Endothelial cell (in vitro differentiated cells): ENCODE measurements around the gene BSN. TPM values are rescaled to one million over a fixed set of nuclear protein-coding genes. Genes with fewer than 3 reads are reported as not detected.

Experiments used
- DNase-seq: peaks from one replicate; pipeline ENCODE4 v3.0.0; 2021; ENCODE audit warnings: low spot score
- H3K27ac Mint-ChIP-seq: one replicate; pipeline ENCODE4 v1.8.0; 2021; ENCODE audit warnings: mixed read lengths, inconsistent platforms; ENCODE audit not compliant: unreplicated experiment
- H3K27me3 Mint-ChIP-seq: one replicate; pipeline ENCODE4 v1.8.0; 2021; ENCODE audit warnings: mild to moderate bottlenecking, moderate library complexity, mixed read lengths, inconsistent platforms; ENCODE audit not compliant: unreplicated experiment
- H3K36me3 Mint-ChIP-seq: one replicate; pipeline ENCODE4 v1.8.0; 2021; ENCODE audit warnings: mild to moderate bottlenecking, low read depth, mixed read lengths, inconsistent platforms; ENCODE audit not compliant: unreplicated experiment
- H3K4me1 Mint-ChIP-seq: one replicate; pipeline ENCODE4 v1.8.0; 2021; ENCODE audit warnings: mild to moderate bottlenecking, mixed read lengths, inconsistent platforms; ENCODE audit not compliant: unreplicated experiment
- H3K4me3 Mint-ChIP-seq: one replicate; pipeline ENCODE4 v1.8.0; 2021; ENCODE audit warnings: mild to moderate bottlenecking, mixed read lengths, inconsistent platforms; ENCODE audit not compliant: unreplicated experiment
- H3K9me3 Mint-ChIP-seq: one replicate; pipeline ENCODE4 v1.8.0; 2021; ENCODE audit warnings: mixed read lengths, inconsistent platforms; ENCODE audit not compliant: unreplicated experiment
- total RNA-seq: library from RNA; stranded (reverse); fragmentation: NEBNext Ultra II Directional; extraction: Animal tissue kit (Norgen Biotek cat#: 25700); gene quantifications from one replicate; pipeline ENCODE4 v1.2.1, GENCODE V29; 2021; ENCODE audit not compliant: unreplicated experiment
- TF ChIP-seq, protein P1 (sequence below): fragments of 200-600 bp; sonication (generic); IDR thresholded peaks from one replicate; pipeline ENCODE4 v1.5.0; 2021; ENCODE audit warnings: antibody characterized with exemption; ENCODE audit not compliant: unreplicated experiment

BSN gene
- total RNA-seq, 1 donor from 2014 or later: 2.4 TPM

DNA sequence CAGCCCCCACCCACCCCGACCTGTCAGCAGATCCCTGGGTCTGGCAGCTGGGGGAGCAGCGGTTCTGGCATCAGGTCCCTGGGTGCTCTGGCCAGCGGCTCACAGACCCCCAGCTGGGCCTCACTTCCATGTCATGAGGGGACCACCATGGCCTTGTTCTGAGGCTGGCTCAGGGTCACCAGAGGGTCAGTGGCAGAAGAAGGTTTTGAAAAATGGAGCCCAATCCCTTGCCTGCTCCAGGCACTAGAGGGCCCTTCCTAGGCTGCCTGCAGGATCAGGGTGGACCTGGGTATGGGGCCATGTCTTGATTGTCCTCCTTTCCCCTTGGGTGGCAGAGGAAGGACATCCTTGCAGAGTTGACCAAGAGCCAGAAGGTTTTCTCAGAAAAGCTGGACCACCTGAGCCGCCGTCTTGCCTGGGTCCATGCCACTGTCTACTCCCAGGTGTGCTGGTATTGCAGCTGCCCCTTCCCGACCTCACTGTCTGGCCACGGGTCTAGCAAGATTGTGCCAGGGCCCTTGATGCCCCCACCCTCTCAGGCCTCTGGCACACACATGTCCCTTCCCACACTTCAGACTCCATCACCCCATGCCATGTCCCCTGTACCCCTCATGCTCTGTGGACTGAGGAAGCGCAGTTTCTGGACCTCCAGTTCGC lies 152.3 kb downstream of the BSN start:
- H3K4me1 Mint-ChIP-seq: peaks cover 26% of the 10 kb centered on the region
- TF ChIP-seq, protein P1, sequence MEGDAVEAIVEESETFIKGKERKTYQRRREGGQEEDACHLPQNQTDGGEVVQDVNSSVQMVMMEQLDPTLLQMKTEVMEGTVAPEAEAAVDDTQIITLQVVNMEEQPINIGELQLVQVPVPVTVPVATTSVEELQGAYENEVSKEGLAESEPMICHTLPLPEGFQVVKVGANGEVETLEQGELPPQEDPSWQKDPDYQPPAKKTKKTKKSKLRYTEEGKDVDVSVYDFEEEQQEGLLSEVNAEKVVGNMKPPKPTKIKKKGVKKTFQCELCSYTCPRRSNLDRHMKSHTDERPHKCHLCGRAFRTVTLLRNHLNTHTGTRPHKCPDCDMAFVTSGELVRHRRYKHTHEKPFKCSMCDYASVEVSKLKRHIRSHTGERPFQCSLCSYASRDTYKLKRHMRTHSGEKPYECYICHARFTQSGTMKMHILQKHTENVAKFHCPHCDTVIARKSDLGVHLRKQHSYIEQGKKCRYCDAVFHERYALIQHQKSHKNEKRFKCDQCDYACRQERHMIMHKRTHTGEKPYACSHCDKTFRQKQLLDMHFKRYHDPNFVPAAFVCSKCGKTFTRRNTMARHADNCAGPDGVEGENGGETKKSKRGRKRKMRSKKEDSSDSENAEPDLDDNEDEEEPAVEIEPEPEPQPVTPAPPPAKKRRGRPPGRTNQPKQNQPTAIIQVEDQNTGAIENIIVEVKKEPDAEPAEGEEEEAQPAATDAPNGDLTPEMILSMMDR: no peak
- no peaks in the 10 kb centered on the region for H3K9me3 Mint-ChIP-seq
- no peak for DNase-seq
- no peak overlapping the region for H3K27ac Mint-ChIP-seq
- H3K36me3 Mint-ChIP-seq: peaks cover 7% of the 10 kb centered on the region
- H3K27me3 Mint-ChIP-seq: peaks cover 9% of the 10 kb centered on the region
- H3K4me3 Mint-ChIP-seq: no peak overlapping the region

GRCh38 chr3:49707113-49707480 lies 152.8 kb downstream of the BSN start:
- peaks cover 26% of the 10 kb centered on the region for H3K4me1 Mint-ChIP-seq

DNA sequence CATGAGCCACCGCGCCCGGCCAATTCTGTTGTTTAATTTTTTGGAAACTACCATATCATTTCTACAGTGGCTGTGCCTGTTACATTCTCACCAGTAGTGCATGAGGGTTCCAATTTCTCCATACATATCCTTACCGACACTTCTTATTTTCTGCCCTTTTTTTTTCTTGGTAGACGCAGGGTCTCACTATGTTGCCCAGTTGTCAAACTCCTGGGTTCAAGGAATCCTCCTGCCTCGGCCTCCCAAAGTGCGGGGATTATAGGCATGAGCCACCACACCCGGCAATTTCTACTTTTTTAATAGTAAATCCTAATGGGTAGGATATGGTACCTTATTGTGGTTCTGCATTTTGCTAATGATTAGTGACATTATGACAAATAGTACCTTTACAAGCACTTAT lies 155.6 kb downstream of the BSN start:
- TF ChIP-seq, protein P1: no peak
- no peak overlapping the region for H3K27ac Mint-ChIP-seq
- DNase-seq: no peak
- peaks cover 15% of the 10 kb centered on the region for H3K4me1 Mint-ChIP-seq
- no peaks in the 10 kb centered on the region for H3K9me3 Mint-ChIP-seq
- no peaks in the 10 kb centered on the region for H3K27me3 Mint-ChIP-seq
- peak overlapping the region; percentile 4 for H3K4me3 Mint-ChIP-seq
- H3K36me3 Mint-ChIP-seq: peaks cover 7% of the 10 kb centered on the region

More at GRCh38 chr3:49707113-49707480, 152.8 kb downstream of the BSN start:
- peaks cover 9% of the 10 kb centered on the region for H3K27me3 Mint-ChIP-seq
- no peaks in the 10 kb centered on the region for H3K9me3 Mint-ChIP-seq
- H3K4me3 Mint-ChIP-seq: peak overlapping the region; percentile 72
- no peak for DNase-seq
- TF ChIP-seq, protein P1: no peak
- H3K36me3 Mint-ChIP-seq: peaks cover 7% of the 10 kb centered on the region
- H3K27ac Mint-ChIP-seq: peak overlapping the region; percentile 58

- Mint-ChIP-seq H3K36me3 (peaks cover 7% of the 10 kb centered on the region), H3K27me3 (peaks cover 5% of the 10 kb centered on the region), H3K9me3 (no peaks in the 10 kb centered on the region), H3K4me1 (peaks cover 15% of the 10 kb centered on the region), H3K4me3 (no peak overlapping the region), H3K27ac (no peak overlapping the region)
- no peak for DNase-seq
- TF ChIP-seq, protein P1: no peak
Measured at GRCh38 chr3:49711489-49711888, 157.2 kb downstream of the BSN start.

DNA sequence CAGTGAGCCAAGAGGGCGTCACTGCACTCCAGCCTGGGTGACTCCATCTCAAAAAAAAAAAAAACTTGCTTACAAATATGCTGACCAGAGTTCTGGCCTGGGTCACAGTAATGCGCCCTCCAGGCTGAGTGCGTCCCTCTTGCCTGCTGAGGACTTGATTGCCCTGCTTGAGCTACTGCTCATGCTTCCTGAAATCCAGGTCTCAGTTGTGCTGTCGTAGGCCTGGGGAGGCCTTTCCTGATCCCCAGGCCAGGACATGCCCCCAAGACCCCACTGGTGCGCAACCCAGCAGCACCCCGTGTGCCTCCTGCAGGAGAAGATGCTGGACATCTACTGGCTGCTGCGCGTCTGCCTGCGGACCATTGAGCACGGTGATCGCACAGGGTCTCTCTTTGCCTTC lies 157.9 kb downstream of the BSN start:
- Mint-ChIP-seq H3K36me3 (peaks cover 2% of the 10 kb centered on the region), H3K27me3 (peaks cover 5% of the 10 kb centered on the region), H3K4me1 (peaks cover 10% of the 10 kb centered on the region), H3K4me3 (no peak overlapping the region), H3K9me3 (no peaks in the 10 kb centered on the region), H3K27ac (no peak overlapping the region)
- TF ChIP-seq, protein P1: no peak
- peak; percentile 2 for DNase-seq
